ENCODE data around the gene AHI1.

GRCh38 chr6:135306166-135306565, 191.4 kb downstream of the AHI1 start:
- TF ChIP-seq MAX (IDR thresholded peaks at IDR 0.05; ENCODE audit: low read depth, low read length), result no peak
- no peak for TF ChIP-seq CTCF (IDR thresholded peaks at IDR 0.05; ENCODE audit: low read depth, low read length)
- TF ChIP-seq POLR2A (IDR thresholded peaks at IDR 0.05; ENCODE audit: extremely low read depth, insufficient read length), result no peak
